AML-193 (cell line): ENCODE measurements around the gene CLCF1.
A peak's percentile ranks its signal among the peaks of the same experiment; 100 is the strongest.

Experiments
- DNase-seq, 2 experiments: peaks; one replicate each; lab custom pipeline; 2025; lab: John Stamatoyannopoulos, UW

CLCF1 gene

DNA sequence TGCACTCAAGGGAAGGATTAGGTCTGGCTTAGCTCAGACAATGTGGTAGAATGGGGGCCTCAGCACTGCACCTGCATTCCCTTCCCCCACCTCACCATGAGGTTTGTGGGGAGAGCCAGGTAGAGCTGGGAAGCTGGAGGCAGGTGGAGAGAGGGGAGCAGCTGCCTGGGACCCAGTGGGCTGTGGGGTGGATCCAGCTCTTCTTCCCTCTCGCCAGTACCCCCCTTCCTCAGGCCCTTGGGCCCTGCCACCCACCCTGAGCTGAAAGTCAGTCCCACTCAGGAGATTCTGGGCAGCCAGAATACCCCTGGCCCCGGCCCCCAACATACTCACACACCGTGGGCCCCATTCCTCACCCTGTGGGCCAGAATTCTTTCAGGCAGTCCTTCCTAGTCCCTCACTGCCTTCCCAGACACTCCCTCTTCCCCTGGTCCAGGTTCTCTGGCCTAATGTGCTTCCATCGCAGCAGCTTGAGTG lies 17.0 kb downstream of the CLCF1 start:
- no peak for DNase-seq

DNA sequence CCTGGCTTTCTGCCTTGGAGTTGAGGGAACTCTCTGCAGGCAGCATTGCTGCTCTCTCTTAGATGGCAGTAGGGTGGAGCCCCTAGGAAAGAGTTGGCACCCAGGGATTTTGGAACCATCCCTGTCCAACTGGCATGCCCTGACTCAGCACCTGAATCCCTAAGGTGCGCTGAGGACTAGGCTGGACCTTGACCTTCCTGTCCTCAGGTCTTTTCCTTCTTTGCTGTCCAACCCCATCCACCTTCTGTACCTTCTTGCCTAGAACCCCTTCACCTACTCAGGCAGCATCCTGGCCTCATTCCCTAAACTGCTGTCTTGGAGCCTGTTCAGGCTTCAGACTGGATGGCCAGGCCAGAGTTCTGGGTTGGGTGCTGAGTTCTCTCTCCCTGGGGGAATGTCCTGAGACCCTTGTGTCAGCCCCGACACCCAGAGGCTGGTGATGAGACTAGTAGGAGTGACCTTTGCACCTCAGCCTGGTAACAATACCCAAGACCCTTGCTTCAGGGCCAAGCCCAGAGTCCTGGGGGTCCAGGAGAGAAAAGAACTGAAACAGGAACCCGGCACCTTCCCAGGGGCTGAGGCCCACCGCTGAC lies 17.5 kb downstream of the CLCF1 start:
- DNase-seq, result no peak

DNA sequence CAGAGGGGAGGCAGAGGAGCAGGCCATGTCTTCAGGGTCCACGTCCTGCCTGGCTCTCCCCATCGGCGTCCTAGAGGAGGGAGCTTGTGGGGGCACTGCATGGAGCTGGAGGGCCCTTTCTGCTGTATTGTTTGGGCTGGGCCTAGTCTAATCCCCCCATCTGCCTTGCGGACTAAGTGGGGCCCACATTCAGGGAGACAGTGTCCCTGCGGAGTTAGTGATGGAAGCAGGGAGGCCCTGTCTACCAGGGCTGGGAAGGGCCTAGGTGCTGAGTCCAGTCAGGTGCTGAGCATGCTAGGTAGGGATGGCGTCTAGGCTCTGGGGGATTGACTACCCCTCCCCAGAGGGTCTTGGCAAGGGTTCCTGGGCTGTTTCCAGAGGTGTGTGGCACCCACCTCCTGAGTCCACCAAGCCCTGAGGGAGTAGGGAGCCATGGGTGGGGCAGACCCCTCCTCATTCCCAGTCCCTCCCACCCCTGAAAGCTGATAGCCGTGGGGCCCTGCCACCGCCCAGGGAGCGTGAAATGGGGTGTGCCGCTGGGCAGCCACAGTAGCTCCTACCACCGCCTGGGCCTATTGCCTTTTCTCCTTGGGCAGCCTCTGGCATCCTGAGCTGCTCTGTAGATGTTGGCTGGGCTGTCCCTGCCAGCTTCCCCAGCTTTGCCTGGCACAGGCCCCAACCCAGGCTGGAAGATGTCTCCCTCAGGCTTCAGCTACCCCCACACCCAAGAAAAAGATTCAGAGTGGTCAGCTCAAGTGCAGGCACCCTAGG lies 18.2 kb downstream of the CLCF1 start:
- DNase-seq, result no peak

DNA sequence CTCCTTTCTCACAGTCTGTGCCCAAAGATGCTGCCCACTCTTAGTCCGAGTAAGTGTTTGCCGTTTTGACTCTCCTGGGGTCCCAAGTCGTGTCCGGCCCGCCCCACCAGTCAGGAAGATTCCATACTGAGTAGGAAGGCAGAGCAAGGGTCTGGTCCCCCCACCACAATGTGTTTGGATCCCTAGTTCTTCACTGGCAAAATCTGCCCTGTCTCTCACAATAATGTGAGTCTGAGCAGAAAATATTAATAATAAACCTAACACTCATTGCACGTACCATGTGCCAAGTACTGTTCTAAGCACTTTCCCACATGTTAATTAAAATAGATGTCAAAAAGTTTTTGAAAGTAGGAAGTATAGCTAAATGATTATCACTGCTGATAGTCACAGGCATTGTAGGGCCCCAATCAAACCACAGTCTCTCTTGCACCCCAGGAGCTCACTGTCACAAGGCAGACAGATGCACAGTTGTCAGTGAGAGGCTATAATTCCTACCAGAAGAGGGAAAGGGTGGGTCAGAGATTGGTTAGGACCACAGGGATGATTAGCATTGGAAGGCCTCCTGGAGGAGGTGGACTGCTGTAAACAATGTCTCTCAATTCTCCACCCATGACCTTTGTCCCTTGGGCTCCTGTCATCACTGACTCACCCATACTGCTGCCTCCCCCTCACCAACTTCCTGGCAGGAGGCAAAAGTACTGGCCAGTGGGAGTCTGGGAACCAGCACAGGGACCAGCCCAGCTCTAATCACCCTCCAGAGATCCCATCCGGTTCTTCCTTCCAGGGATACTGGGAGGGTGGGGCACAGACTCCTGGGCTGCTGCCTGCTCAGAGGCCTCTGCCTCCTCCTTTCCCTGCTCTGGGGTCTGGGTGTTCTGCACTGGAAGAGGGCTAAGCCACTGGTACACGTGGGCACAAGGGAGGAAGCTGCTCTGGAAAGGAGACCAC lies 19.0 kb downstream of the CLCF1 start:
- no peak for DNase-seq

DNA sequence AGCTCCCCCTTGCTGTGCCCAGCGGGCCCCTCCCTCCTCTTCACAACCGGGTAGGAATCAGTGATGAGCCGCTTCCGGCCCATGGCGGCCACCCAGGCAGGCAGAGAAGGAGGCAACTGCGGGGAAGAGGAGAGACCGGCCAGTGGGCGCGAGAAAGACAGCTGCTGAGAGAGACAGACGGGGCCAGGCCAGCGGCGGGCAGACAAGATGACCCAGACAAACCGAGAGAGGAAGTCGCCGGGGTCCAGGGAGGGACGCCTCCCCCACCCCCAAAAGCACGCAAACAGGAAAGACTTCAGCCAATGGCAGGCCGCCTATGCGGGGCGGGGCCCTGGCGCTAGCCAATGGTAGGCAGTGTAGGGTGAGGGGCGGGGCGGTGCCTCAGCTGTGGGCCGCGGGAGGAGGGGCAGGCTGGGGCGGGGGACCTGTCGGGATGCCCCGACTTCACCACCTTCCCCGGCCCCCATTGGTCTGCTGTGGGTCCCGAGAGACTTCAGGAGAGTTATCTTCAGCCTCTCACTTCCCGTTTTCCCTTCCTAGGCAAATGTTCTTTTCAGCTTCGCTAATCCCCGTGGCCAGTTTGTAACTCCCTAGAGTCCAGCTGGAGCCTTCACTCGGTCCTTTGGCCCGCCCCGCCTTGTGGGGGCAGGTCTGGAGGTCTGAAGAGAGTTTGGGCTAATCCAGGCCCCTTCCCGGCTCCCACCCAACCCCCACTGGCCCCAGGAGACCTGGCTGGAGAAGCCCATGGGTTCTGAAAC lies 19.9 kb downstream of the CLCF1 start, which contains the start of gene POLD4:
POLD4 (minus strand) TSS at position 230 of the 758 bp plus-strand sequence; CDS start at position 83, 147 bp downstream.
- DNase-seq, result peak; percentile 88 to 92

DNA sequence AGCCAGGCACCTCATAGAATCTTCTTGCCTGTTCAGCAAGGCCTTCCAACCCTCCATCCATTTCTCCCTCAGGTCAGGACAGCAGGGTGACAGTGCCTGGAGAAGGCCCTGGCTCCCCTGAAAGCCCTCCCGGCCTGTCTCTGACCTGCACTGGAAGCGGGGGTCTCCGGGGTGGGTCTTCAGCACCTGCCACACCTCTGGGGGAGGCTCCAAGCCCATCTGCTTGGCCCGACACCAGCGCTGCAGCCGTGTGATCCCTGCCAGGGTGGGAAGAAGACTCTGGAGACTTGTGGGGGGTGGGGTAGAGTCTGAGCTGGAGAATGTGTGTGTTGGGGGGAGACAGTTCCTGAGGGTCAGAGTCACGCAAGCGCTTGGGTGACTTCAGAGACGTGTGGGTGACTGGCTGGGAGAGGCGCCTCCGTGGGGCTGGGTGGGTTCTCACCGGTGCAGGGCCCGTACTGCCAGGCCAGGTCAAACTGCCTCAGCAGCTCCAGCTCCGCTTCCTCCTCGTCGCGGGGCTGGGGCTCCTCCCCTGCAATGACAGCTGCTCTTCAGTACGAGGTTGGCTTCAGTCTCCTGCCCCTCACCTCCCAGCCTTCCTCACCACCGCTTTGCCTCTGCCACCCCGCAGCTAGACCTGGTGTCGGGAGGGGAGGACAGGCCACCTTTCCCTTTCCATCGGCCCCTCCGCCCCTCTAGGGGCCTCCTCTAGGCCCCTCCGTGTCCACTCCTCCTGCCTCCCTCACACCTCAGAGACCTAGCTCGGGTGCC lies 20.7 kb downstream of the CLCF1 start:
- peak; percentile 27 to 34 for DNase-seq

DNA sequence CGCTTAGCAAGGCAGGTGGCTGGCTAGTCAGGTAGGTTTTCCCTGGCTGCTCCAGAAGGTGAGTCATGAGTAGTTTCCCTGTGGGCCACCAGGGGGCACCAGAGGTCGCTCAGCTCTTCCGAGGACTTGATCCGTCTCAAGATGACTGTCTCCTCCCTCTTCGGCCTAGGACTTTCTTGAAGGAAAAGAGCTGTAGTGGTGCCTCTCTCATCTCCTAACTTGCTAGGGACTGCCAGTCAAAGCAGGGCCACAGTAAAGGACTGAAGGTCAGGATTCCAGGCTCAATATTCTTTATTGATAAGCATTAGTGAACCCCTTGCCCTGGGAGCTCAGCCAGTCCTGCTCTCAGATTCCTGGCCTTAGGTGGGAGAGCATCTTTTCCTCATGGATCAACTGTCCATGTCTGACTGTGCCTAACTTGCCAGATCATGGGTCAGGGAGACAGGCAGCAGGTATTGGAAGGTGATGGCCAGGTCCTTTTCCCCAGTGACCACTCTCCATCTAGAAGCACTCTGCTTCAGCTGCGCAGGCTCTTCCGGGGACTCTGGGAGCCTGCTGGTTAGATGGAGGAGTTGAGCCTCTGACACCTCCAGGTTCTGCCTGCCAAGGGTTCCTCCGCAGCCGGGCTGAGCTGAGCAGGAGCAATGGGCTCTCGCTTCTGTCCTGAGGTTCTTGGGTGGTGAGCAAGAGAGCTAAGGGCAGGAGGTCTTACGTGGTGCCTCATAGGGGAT lies 22.0 kb downstream of the CLCF1 start:
- peak; percentile 64 to 69 for DNase-seq

DNA sequence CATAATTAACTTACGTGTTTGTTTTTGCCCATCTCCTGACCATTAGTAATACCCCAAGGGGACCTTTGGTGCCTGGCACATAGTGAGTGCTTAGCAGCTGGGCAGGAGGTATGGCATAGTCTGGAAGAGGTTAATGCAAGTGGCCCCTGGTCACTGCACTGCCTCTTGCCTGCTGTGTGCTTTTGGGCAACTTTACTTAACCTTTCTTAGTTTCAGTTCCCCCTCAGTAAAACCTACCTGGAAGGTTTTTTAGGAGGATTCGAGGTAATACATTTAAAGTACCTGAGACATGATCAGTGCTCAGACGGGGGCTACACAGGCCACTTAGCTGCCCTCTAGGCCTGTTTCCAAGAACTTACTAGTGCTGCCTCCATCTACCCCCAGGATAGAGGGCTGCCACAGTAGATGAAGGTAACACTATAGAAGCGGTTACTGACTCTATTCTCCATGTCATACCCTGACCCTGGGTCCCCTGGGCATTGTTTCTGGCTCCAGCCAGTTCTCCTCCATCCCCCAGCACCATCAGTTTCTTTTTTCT lies 23.4 kb downstream of the CLCF1 start:
- DNase-seq, result no peak

DNA sequence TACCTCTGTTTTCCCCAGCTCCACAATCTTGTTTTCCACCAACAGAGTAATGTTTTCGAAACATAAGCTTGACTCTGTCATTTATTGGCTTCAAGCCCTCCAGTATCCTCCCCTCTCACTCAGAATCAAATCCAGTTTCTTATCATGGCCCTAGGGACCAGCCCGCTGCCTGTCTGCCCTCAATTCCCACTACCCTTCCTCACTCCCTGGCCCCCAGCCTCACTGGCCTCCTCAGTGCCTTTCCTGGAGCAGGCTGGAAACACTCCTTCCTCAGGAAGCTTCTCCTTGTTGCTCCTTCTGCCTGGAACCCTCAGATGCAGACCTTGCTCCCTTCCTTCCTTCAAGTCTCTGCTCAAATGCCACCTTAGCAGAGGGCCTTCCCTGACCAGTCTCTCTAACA lies 23.9 kb downstream of the CLCF1 start:
- no peak for DNase-seq

DNA sequence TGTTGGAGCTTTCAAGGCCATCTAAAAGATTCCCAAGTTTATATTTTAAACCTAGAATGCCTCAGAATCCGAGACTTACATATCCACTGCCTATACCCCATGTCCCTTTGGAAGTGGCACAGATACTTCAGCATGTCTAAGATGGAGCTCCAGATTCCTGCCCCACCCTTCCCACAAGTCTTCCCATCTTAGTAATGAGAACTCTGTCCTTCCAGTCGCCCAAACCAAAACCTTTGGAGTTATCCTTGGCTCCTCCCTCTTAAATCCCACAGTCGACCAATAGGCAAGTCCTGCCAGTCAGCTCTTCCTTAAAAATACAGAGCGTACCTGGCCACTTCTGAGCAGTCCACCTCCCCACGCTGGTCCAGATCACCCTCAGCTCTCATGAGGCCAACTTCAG lies 24.4 kb downstream of the CLCF1 start:
- no peak for DNase-seq

DNA sequence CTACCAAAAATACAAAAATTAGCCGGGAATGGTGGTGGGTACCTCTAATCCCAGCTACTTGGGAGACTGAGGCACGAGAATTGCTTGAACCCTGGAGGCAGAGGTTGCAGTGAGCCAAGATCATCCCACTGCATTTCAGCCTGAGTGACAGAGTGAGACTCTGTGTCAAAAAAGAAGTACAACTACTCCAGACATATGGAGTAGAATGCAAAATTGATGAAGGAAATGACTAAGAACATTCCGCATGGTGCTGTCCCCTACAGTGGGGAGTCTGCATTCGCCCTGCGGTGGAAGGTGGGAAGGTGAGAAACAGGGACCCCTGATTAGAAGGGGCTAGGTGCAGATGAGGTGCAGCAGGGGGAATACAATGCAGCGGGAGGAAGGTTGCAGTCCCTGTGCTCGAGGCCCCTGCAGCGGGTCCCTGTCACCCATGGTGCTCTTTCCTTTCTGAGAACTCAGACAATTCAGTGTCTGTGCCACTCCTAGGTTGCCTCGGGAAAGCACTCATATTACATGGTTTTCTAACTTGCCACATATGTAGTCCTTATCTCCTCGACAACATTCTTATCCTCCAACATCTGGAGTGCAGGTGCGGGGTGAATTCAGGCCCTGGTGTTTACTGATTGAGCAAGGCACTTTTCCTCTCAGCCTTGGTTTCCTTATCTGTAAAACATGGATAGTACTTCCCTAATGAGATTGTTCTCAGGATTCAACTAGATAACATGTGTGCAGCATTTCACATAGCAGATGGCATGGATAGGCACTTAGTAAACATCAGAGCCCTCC lies 25.2 kb downstream of the CLCF1 start:
- DNase-seq, result no peak

DNA sequence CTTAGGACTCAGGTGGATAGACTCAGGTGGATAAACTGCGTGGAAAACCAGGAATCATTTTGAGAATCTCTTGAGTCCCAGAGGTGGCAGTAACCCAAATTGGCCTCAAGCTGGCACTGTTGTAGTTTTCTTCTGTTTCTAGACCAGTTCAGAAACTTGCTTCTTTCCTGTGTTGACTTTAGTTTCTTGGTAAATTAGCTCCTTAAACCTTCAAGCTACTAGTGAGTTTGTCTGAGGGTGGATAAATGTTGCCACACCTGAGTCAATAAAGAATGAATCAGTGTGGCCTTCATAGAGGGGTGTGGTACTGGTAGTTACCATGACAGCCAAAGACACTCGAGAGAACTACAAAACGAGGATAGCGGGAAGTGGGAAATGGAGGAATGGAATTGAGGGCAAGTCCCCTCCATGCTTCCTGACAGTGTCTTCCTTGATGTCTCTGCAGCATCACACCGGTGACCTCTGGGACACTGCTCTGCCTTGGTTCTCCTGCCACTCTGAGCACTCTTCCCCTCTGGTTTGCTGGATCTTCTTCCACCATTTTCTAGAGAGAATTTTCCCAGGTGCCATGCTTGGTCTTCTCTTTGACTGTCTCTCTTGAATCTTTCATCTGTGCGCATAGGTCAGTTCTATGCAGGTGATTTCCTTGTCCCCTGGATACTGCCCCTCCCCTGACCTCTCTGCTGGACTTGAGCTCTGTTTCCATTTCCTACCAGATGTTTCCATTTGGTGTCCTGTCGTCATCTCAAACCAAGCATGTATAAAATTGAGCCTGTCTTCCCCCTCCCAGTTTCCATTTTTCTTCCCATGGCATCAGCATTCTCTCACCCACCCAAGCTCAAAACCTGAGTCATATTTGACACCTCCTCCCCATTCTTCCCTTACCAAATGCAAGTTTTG lies 27.2 kb downstream of the CLCF1 start:
- DNase-seq, result peak; percentile 24 to 51

DNA sequence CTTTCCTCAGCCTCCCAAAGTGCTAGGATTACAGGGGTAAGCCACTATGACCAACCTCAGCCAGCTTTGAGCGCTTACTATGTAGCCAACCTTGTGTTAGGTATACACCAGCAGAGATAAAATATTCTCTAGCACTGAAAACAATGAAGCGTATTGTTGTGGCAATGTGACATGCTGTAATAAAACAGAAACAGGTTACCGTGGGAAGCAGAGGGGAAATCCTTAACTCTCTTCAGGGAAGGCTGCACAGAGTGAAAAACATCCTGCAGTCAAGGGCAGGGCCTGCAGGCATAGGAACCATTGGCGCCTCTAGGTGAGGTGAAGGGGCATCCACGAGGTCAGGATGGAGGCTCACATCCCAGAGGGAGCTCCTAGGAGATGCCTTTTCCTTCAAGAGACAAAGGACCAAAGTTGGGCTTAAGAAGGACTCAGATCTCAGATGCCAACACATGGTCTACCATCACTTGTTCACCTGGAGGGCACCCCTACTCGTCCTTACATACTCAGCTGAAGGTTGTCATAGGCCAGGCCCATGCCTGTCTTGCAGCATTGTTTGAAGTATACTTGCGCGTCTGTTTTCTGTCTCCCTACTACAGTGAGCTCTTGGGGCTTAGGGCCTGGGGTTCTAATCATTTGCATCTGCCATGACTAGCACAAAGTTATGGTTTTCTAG lies 28.0 kb downstream of the CLCF1 start:
- DNase-seq, result no peak

DNA sequence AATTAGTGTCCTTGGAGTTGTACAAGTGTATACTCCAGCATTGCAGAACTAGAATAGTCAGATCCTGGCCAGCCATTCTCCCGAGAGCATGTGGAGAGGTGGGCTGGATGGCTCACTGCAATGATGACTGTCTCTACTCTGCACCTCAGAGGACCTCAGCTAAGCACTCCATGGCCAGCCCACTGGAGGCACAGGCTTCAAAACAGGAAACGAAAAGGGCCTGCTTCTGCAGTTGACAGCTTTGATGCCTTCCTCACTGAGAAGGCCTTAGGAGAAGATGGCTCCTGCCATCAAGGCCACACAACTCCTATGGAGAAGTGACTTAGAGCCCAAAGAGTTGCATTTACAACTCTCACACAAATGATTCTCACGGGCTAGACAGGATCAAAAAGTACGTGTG lies 29.1 kb downstream of the CLCF1 start:
- DNase-seq, result no peak

DNA sequence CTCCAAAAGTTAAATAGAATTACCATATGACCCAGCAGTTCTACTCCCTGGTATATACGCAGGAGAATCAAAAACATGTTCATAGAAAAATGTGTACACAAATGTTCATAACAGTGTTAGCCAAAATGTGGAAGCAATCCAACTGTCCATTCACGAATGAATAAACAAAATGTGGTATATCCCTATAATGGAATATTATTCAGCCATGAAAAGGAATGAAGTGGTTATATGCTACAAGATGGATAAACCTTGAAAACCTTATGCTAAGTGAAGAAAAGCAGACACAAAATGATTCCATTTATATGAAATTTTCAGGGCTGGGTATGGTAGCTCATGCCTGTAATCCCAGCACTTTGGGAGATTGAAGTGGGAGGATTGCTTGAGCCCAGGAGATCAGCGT lies 36.1 kb downstream of the CLCF1 start:
- no peak for DNase-seq

DNA sequence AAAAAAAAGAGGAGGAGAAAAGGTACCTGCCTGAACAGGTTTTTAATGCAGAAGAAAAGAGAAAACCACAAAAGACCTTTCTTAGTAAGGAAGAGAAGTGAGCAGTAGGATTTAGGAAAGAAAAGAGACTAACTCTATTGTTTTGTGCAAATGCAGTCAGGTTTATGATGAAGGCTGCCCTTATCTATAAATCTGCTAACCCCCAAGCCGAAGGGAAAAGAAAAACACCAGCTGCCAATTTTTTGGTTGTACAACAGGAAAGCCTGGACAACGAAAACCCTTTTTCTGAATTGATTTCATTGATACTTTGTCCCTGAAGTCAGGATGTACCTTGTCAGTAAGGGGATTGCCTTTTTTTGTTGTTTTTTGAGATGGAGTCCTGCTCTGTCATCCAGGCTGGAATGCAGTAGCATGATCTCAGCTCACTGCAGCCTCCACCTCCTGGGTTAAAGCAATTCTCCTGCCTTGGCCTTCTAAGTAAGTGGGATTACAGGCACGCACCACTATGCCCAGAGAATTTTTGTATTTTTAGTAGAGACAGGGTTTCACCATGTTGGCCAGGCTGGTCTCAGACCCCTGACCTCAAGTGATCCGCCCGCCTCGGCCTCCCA lies 41.2 kb downstream of the CLCF1 start:
- no peak for DNase-seq

DNA sequence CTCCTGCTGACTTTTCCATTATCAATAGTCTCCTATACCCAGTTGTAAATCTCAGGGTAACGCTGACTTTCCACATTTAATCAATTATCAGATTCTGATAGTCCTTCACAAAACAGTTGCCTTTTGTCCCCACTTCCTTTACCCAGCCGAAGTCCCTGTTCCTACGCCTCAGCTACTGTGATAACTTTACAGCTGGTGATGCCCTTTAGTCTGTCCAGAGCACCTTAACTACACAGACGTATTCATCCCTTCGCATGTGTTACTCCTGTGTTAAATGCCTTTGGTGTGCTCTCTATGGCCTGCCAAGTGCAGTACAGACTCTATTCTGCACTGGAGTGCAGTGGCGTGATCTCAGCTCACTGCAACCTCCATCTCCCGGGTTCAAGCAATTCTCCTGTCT lies 49.9 kb downstream of the CLCF1 start:
- no peak for DNase-seq
